Lower leg skin (tissue), 4 donors: ENCODE results near the gene PCSK5. TPM values are rescaled to one million over a fixed set of nuclear protein-coding genes. Genes with fewer than 3 reads are reported as not detected.

Experiments used
- DNase-seq, 2 donors: peaks; one replicate each; pipeline ENCODE4 v3.0.0-alpha.2; 2019; ENCODE audit warnings: low spot score in 2 of 2
- H3K4me3 ChIP-seq: fragments of 200-600 bp; sonication (generic); 2 replicates; pipeline ENCODE4 v1.5.1; 2017; ENCODE audit warnings: mild to moderate bottlenecking, low read depth; ENCODE audit not compliant: poor library complexity, severe bottlenecking
- POLR2A ChIP-seq, 2 donors: fragments of 450-650 bp; IDR thresholded peaks; one replicate each; pipeline ENCODE4 v1.6.1; 2016 to 2017; ENCODE audit warnings: antibody characterized with exemption in 2 of 2, mild to moderate bottlenecking in 1 of 2, moderate library complexity in 1 of 2
- WGBS, 2 donors: methylation state at CpG; one replicate each; pipeline ENCODE4 v1.1.5; 2018; 5-methylcytosine and 5-hydroxymethylcytosine counted together
- intact Hi-C: fragments of 100-400 bp; cut with DNase I; formaldehyde crosslinking; loops from one replicate; pipeline ENCODE4 v1.15.0; 2023; ENCODE audit warnings: low total_unique reads
- total RNA-seq, 4 donors: library from RNA; depleted of rRNA; stranded (reverse); fragments of >200 nt; gene quantifications; one replicate each; pipeline ENCODE4 v1.1.0, GENCODE V29; 2016
- TF ChIP-seq, protein P1 (sequence below), 3 donors: fragments of 450-650 bp; IDR thresholded peaks; one replicate each; pipeline ENCODE4 v1.5.1; 2016; ENCODE audit warnings: antibody characterized with exemption in 3 of 3, mild to moderate bottlenecking in 3 of 3, moderate library complexity in 2 of 3

PCSK5 gene
- total RNA-seq, 4 donors from 2014 or later = 6.4 to 10.8 (median 9.7) TPM

DNA sequence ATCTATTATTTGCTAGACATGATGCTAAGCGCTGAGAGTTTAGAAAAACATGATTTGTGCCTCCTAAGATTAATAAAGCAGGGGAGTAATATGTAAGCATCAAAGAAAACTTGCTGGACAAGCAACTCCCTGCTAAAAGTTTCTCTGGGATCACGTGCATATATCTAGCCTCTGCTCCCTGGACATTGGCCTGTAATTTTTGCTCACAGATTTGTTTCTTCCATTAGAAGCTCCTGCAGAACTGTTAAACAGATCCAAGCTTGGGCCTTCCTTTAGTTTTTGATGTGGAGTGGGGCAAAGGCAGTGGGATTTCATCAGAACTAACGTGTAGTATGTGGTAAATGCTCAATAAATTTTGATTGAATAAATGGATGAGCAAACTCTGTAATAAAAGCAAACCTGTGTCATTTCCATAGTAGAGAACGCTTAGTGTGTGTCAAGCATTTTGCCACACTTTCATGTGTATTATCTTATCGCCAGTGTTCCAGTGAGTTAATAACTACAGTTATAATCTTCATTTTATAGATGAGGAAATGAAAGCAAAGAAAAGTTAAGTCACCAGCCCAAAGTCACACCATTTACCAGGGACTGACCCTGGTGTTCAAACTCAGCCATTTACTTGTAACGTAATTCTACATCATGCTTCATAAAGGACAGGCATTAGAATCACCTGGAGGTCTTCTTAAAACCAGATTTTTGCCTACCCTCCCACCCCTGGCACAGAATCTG, 100.3 kb downstream of the PCSK5 start:
- TF ChIP-seq, protein P1, sequence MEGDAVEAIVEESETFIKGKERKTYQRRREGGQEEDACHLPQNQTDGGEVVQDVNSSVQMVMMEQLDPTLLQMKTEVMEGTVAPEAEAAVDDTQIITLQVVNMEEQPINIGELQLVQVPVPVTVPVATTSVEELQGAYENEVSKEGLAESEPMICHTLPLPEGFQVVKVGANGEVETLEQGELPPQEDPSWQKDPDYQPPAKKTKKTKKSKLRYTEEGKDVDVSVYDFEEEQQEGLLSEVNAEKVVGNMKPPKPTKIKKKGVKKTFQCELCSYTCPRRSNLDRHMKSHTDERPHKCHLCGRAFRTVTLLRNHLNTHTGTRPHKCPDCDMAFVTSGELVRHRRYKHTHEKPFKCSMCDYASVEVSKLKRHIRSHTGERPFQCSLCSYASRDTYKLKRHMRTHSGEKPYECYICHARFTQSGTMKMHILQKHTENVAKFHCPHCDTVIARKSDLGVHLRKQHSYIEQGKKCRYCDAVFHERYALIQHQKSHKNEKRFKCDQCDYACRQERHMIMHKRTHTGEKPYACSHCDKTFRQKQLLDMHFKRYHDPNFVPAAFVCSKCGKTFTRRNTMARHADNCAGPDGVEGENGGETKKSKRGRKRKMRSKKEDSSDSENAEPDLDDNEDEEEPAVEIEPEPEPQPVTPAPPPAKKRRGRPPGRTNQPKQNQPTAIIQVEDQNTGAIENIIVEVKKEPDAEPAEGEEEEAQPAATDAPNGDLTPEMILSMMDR (IDR thresholded peaks at IDR 0.05) = no peak
- no peak for TF ChIP-seq POLR2A (IDR thresholded peaks at IDR 0.05)
- intact Hi-C loops = no loop called here

DNA sequence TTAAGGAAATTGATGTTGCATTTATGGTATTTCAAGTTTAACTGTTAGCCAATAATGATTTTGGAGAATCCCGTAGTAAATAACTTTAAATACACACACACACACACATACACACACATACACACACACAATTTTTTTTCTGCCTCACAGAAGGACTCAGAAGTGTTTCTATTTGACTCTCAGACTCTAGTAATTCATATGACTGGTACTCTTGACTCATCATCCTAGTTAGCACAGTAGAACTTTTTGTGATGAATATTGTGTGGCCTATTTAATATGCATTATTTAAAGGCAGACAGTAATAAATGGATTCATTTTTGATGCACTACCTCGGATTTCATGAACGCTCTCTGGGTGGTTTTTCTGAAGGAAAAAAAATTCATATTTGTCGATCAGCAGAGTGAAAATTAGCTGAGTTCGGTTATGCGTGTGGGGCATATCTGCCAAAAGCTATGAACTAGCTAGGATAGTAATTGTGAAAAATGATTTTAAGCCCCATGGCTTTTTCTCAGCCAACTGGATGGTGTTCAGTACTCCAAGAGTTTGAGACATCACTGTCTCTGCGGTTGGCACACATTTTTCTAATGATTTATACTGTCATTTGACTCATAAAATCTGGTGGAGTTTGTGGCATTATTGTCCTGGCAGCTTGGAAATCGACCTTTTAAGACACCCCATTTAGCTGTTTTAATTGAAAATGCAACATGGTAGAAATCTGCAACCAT, 102.2 kb downstream of the PCSK5 start:
- WGBS, 2 donors = 57 to 69% methylated on average over 8 of the region's 8 CpGs

More for the DNA sequence above, 100.3 kb downstream of the PCSK5 start:
- H3K4me3 ChIP-seq = no peak overlapping the region
- 79 to 85% methylated on average over 6 of the region's 6 CpGs for WGBS, 2 donors
- no peak for DNase-seq

DNA sequence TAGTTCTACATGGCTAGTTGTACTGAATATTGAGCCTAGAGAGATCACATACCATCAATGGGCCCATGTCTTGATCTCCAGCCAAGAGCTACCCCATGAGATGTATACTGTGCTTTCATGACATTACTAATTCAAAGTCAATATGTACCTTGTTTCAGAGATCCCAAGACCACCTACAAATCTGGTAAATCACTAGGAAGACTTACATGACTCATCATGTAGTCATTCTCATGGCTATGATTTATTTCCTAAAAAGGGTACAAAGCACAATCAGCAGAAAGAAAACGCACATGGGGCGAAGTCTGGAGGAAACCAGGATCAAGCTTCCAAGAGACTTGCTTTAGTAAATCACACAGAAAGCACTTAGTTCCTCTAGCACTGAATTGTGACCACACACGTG, 103.0 kb downstream of the PCSK5 start:
- TF ChIP-seq POLR2A (IDR thresholded peaks at IDR 0.05) = no peak
- TF ChIP-seq, protein P1 (IDR thresholded peaks at IDR 0.05) = no peak
- no peak for DNase-seq
- no peak overlapping the region for H3K4me3 ChIP-seq
- WGBS, 2 donors = 65 to 67% methylated on average over 3 of the region's 3 CpGs
- intact Hi-C loops = no loop called here

More for the DNA sequence above, 102.2 kb downstream of the PCSK5 start:
- no peak overlapping the region for H3K4me3 ChIP-seq
- TF ChIP-seq, protein P1 (IDR thresholded peaks at IDR 0.05) = no peak
- TF ChIP-seq POLR2A (IDR thresholded peaks at IDR 0.05) = no peak
- intact Hi-C loops = no loop called here
- DNase-seq = no peak

DNA sequence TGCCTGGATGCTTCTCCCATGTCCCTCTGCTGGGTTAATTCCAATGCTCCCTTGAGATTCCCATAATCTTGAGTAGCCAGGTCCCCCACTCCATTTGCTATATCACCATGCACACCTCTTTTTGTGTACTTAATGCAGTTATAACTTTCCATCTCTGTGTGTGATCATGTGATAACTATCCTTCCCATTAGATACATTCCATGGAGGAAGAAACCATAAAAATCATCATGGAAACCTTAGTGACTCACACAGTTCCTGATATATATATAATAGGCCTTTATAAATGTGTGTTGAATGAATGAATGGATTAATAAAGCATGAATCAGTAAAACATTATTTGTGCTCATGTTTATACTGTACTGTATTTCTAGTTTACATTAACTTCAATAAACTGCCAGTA, 104.6 kb downstream of the PCSK5 start:
- TF ChIP-seq, protein P1 (IDR thresholded peaks at IDR 0.05) = no peak
- no peak for TF ChIP-seq POLR2A (IDR thresholded peaks at IDR 0.05)
- DNase-seq = no peak
- no peak overlapping the region for H3K4me3 ChIP-seq
- intact Hi-C loops = no loop called here

DNA sequence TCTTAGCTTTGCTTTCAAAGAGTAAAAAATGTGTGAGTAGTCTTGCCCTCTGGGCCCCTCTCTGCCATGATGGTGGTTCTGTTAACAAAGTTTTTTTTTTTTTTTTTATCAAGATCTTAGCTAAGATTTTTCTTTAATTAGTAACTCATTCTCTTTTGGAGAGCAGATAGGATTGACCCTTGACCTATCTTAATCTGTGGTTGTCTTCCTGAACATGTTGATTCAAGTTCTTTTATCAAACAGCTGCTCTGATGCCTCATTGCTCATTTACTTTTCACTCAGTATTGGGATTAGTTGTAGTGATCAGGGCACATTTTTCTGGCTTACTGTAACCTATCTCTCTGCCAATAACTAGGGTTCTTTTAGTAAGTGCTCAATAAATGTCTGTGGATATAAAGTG, 106.3 kb downstream of the PCSK5 start:
- TF ChIP-seq POLR2A (IDR thresholded peaks at IDR 0.05) = no peak
- TF ChIP-seq, protein P1 (IDR thresholded peaks at IDR 0.05) = no peak

More for the DNA sequence above, 106.3 kb downstream of the PCSK5 start:
- intact Hi-C loops = no loop called here
- DNase-seq = no peak
- no peak overlapping the region for H3K4me3 ChIP-seq
